Colon (tissue), 2 donors: ENCODE results near the gene ATCAY.

Experiments
- FAIRE-seq: peaks from 2 replicates; lab custom pipeline; 2012; peaks lifted over from hg19 to GRCh38; lab: Jason Lieb, UNC
- donor health status: control.
- donor health status: control.

Gene ATCAY, protein sequence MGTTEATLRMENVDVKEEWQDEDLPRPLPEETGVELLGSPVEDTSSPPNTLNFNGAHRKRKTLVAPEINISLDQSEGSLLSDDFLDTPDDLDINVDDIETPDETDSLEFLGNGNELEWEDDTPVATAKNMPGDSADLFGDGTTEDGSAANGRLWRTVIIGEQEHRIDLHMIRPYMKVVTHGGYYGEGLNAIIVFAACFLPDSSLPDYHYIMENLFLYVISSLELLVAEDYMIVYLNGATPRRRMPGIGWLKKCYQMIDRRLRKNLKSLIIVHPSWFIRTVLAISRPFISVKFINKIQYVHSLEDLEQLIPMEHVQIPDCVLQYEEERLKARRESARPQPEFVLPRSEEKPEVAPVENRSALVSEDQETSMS

DNA sequence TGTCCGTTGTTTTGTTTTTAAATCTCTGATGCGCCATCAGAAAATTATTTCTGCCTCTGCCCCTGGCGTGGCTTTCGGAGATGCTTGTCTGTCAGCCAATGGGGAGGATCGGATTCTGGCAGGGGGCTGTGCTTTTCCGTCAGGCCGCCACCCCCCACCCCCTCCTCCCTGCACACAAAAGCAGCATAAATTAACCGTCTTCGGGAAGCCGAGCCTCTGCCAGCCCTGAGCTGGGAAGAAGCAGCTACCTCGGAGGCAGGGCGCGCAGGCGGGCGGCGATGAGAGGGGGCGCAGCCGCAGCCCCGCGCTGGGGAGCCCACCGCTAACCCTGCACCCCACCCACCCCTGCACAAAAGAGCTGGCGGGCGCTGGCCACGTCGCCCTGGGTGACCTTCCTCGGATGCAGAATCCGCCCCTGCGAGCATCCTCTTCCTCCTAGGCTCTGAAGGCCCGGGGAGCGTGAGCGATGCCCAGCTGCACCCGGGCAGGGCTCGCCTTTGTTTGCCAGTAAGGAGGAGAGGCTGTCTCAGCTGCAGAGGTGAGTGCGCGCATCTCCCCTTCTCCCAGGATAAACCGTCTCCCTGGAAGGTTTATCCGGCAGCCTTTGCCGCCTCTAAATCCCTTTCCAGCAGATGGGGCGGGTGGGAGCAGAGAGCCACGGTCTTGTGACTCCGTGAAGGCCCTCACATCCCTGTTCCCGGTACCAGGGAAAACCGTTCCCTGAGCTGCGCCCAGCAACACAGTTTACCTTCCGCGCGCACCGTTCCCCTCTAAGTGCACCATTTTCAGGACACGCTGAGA, at the start of gene ATCAY:
ATCAY (plus strand) TSS at position 215 of the 801 bp plus-strand sequence. CDS start 5,083 bp downstream, outside the sequence.
- no peak for FAIRE-seq

- FAIRE-seq, result no peak
These were observed 48.9 kb upstream of the ATCAY start for GRCh38 chr19:3831601-3832000.

- FAIRE-seq, result no peak
These were observed 48.5 kb upstream of the ATCAY start for GRCh38 chr19:3832001-3832400.

DNA sequence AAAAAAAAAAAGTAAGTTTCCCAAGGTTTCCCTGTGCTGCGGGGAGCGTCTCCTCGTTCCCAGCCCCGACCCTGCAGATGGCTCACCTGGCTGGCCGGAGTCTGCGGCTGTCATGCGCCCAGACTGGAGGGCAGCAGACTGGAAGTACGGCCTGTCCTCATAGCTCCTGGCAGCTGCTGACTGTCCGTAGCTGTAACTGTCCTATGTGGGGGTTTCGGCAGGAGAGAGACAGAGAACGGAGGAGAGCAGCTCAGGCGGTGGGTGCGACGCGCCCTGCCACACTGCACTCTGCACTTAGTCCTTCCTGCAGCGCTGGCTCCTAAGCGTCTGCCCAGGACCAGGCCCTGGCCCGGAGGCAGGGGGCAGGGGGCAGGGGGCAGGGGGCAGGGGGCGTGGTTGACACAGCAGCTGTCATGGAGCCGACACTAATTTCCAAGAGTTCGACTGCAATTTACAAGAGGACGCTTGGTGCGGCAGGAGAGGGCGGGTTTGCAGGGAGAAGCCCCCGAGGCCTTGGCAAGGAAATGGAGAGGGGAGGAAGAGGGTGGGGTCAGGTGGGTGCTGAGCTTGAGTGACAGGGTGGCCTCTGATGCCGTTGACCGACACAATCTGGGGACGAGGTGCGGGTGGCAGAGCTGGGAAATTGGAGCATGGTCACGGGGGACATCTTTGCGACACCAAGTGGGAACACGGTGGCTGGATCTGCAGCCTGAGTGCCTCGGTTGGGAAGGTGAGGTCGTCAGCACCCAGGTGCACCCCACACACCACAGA, 46.7 kb upstream of the ATCAY start:
- FAIRE-seq, result no peak

DNA sequence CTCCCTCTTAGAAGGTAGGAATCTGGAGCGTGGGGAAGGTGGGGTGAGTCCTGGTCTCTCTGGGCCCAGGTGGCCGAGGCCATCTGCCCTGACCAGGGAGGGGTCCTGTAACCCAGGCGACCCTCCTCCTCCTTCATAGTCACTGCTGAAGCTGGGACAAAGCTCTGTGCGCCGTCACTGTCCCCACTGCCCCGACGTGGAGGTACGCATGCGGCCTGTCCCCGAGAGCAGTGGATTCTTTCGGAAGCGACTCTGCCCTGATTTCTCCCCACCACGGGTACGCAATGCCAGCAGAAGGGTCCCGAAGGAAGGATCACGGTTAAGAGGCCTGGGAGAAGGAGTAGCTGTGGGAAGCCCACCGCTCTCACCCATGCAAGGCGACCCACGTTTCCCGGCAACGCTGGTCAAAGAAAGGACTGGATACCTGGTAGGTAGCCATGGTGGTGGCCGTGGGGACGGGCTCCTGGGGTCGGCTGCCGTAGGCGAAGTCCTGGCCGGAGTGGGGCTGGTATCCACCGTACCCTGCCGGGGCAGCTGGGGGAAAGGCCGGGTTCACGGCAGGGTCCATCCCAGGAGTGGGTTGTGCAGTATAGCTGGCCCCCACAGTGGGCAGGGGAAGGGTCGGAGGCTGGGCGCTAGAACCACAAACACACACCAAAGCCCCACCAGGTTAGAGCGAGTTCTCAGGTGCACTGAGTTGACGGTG, 46.0 kb upstream of the ATCAY start:
- FAIRE-seq, result no peak

DNA sequence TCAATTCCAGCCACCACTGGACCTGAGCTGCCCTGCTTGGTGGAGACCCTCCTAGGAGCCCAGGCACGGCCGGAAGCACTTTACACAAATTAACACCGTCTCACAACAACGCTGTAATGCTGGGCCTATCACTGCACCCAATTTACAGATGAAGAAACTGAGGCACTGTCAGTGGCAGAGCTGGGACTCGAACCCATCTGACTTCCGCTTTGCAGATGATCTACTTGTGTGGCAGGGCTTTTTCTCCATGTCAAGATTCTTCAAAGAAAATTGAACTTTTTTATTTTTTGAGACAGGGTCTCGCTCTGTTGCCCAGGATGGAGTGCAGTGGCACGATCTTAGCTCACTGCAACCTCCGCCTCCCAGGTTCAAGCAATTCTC, 45.4 kb upstream of the ATCAY start:
- no peak for FAIRE-seq

- FAIRE-seq, result no peak
These were observed 43.6 kb upstream of the ATCAY start for GRCh38 chr19:3836887-3837286.

DNA sequence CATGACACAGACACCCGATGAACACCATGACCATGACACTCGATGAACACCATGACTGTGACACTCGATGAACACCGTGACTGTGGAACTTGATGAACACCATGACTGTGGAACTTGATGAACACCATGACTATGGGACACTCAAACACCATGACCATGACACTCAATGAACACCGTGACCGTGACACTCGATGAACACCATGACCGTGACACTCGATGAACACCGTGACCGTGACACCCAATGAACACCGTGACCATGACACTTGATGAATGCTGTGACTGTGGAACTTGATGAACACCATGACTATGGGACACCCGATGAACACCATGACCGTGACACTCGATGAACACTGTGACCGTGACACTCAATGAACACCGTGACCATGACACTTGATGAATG, 43.2 kb upstream of the ATCAY start:
- no peak for FAIRE-seq

DNA sequence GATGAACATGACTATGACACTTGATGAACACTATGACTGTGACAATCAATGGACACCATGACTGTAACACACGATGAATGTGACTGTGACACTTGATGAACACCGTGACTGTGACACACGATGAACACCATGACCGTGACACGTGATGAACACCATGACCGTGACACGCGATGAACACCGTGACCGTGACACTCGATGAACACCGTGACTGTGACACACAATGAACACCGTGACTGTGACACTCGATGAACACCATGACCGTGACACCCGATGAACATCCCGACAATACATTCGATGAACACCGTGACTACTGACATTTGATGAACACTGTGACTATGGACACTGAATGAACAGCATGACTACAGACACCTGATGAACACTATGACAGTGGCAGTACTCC, 42.6 kb upstream of the ATCAY start:
- no peak for FAIRE-seq

DNA sequence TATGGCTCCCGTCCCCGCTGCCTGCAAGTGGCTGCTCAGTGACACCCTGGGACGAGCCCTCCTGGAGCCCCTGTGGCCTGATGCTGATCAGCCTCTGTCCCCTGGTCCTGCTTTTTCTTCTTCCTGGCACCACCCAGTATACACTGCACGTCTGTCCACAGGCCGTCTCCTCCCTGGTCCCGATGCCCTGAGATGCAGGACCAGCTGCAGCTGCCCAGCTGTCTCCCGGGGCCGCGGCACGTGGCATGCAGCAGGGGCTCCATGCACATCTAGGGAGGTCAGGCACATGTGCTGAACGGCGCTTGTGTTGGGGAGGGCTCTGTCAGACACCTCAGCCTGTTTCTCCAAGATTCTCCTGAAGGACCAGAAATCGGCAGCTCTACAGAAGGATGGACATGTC, 41.8 kb upstream of the ATCAY start:
- FAIRE-seq, result no peak

- no peak for FAIRE-seq
These were observed 40.5 kb upstream of the ATCAY start for GRCh38 chr19:3839941-3840340.

- FAIRE-seq, result no peak
These were observed 39.7 kb upstream of the ATCAY start for GRCh38 chr19:3840804-3841203.

GRCh38 chr19:3842948-3843347, 37.5 kb upstream of the ATCAY start:
- no peak for FAIRE-seq

DNA sequence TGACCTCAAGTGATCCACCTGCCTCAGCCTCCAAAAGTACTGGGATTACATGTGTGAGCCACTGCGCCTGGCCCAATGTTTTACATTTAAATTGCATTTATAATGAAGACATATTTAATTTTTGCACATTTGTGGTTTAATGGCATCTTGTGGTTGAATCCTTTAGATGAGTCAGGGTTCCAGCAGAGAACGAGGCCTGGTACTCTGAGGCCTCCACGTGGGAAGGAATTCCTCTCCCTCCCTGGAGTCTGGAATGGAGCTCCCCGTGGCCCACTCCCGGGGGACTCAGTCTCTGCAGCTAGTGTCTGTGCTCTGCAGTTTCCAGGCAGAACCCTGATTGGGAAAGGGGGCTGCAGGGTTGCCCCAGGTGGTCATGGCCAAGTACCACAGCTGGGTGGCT, 35.9 kb upstream of the ATCAY start:
- no peak for FAIRE-seq

DNA sequence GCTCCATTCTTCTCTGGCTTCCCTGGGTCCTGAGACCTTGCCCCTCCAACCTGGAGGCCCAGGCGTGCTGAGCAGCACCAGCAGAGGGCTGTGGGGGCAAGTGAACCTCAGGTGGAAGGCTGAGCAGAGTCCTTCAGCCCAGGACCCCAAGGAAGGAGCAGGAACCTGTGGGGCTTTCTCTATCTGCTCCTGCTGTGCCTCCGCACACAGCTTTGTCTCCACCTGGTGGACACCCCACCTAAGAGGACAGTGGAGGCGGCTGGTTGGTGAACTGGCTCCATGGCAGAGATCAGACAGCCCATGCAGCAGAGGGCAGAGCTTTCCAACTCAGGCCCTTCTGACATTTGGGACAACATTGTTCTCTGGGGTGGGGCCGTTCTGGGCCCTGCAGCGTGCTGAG, 31.4 kb upstream of the ATCAY start:
- FAIRE-seq, result no peak

DNA sequence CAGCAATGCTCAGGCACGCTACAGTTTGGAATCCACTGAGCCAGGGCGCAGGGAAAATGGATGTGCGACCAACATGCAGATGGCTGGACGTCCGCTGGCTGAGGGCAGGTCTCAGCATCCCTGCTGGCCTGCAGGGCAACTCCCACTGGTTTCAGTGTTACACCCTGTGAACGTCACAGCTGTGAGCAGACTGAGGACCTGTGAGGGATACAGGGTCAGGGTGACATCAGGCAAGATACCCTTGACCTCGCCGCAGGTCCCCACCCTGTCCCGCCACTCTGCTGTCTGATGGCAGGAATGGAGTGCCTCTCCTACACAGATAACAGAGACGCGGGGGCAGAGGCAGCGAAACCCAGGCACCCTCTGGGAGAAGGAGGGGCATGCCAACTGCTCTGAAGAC, 30.7 kb upstream of the ATCAY start:
- FAIRE-seq, result no peak

- FAIRE-seq, result no peak
These were observed 30.0 kb upstream of the ATCAY start for GRCh38 chr19:3850320-3850972.

DNA sequence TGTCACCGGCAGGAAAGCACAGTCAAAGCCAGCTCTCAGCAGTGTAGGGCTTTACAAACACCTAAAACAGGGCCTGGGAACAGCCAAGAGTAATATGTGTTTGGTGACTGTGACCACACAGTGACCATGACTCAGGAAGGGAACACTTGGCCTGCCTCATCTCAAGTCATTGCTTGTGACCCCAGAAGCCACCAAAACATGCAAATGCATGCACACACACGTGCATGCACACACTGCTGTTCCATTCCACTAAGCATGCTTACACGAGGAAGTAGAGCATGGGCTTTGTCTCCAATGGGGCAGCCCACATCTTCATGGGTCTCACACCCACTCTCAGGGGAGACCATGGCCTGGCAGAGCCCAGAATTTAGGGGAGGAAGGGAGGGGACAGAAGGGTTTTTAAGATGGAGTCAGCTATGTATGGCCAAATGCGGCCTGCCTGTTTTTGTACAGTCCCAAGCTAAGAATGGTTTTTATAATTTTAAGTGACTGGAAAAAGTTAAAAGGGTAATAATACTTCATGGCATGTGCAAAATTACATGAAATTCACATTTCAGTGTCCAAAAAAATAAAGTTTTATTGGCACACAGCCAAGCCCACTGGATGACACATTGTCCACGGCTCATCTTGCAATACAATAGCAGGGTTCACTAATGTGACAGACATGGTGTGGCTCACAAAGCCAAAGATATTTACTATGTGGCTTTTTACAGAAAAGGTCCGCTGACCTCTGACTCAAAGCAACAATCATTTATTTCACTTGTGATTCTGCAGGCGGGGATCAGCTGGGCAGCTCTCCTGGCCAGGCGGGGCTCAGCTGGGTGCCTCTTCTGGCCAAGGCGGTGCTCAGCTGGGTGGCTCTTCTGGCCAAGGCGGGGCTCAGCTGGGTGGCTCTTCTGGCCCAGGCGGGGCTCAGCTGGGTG, 29.0 kb upstream of the ATCAY start:
- no peak for FAIRE-seq

GRCh38 chr19:3852177-3852511, 28.3 kb upstream of the ATCAY start:
- FAIRE-seq, result no peak

GRCh38 chr19:3852614-3853254, 27.8 kb upstream of the ATCAY start:
- no peak for FAIRE-seq
